NCI-H2227 treated with DMSO at 0.1 percent for 48 hours (cell line): Measurements from ENCODE around the gene ABI3BP.

Source experiments
- DNase-seq: peaks from one replicate; lab custom pipeline; 2025; lab: John Stamatoyannopoulos, UW

The ABI3BP gene

DNA sequence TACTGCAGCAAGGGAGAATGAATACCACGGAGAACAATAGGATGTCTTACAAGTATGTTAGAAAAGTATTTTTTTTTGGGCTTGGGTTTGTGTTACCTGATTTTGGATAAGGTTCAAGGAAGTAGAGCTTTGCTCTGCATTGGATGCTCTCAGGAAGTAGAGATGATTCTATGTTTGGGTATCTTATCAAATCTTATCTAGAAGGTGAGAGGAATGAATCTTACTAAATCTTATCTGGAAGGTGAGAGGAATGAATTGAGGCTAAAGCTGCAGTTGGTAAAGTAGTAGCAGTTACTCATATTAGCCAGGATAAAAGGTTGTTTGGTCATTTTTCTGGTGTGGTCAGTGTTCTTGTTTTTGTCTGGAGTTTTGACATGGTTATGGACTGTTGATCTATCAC, 266.5 kb downstream of the ABI3BP start:
- no peak for DNase-seq

DNA sequence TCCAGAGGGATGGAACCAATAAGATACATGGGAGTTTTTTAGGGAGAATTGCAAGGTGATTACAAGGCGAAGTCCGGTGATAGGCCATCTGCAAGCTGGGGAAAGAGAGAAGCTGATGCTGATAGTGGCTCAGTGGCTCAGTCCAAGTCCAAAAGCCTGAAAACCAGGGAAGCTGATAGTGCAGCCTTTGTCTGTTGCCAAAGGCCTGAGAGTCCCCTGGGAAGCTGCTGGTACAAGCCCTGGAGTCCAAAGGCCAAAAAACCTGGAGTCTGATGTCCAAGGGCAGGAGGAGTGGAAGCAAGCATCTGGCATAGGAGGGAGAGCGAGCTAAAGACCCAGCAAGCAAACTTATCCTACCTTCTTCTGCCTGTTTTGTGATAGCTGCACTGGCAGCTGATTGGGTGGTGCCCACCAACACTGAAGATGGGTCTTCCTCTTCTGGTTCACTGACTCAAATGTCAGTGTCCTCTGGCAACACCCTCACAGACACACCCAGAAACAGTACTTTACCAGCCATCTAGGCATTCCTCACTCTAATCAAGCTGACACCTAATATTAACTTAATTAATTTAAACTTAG, 267.2 kb downstream of the ABI3BP start:
- DNase-seq: no peak

- peak; percentile 12 for DNase-seq
These were observed 272.8 kb downstream of the ABI3BP start for GRCh38 chr3:100720426-100720825.

DNA sequence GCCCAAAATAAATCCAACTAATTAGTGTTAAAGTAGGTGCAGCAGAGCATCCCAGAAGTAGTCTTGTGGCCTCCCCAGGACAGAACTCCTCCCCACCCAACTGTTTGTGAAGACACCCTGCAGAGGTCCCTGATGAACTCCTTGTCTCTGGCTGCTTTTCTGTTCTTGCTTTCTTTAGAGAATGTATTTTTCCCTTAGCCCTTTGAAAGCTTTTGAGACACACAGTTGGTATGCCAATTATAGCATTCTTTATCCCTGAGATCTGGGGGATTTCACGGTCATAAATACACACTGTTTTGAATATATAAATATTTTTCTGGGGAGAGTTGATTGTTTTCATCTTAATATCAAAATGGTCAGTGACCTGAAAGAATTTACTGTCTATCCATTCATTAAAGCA, 274.1 kb downstream of the ABI3BP start:
- DNase-seq: no peak

DNA sequence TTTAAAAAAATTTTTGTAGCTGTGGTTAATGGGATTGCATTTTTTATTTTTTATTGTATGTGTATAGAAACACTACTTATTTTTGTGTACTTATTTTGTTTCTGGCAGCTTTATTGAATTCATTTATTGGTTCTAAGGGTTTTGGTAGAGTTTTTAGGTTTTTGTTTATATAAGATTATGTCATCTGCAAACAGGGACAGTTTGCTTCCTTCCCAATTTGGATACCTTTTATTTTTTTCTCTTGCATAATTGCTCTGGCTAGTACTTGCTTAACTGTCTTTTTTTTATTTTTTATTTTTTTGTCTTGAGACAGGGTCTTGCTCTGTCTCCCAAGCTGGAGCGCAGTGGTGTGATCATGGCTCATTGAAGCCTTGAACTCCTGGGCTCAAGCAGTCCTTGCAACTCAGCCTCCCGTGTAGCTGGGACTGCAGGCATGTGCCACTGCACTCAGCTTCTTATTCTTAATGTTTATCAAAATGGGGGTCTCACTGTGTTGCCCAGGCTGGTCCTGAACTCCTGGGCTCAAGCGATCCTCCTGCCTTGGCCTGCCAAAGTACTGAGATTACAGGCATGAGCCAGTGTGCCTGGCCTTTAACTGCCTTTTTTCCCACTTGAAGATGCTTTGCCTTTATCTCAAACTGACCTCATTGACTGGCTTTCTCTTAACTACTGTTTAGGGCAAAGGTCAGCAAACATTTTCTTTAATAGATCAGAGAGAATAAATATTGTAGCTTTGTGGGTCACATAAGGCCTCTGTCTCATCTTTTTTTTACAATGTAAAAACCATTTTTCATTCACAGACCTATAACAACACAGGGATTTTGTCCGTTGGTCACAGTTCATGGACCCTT, 275.4 kb downstream of the ABI3BP start:
- no peak for DNase-seq

- no peak for DNase-seq
These were observed 276.2 kb downstream of the ABI3BP start for GRCh38 chr3:100717063-100717462.

DNA sequence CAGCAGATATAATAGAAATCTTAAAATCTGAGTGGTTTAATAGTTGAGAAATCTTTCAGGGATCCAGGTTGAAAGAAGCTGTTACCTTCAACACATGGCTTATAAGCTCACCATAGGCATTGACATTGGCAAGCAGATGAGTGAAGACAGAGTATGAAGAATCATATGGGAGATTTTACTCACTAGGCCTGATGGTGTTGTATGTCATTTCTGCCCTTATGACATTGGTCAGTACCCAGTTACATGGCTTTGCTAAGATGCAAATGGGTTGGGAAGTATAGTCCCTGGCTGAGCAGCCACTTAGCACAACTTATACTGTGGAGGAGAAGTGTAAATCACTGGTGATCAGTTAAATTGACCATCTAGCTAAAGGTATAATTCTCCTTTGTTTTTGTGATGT, 278.0 kb downstream of the ABI3BP start:
- DNase-seq: no peak

DNA sequence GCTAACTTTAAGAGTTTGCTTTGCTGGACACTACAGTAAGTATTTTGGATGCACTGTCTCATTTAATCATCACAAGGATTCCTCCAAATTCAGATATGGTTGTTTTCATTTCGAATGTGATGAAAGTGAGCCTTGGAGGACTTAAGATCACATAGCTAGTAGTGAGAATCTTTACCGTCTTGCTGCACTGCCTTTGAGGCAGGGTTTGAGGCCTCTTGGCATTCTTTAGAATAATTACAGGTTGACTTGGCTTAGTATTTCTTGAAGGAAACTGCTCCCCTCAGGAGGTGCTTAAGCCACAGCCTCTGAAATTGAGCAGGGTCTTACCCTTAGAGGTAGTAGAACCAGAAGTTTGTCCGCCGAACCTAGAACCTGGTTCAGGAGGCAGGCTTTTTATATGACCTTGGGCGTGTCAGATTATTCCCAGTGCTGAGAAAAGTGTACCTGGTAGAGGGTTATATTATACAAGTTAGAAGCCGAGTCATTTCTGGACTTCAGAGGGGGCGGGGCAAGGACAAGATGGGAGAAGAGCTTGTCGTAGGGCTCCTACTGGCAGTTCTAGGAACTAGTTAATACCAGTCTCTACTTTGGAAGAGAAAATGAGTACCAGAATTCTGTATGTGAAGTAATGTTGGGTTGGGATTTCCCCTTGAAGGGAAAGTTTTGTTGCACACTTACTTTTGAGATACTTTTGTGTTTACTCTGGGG, 282.8 kb downstream of the ABI3BP start:
- DNase-seq: peak; percentile 11

GRCh38 chr3:100709842-100710260, 283.4 kb downstream of the ABI3BP start:
- DNase-seq: peak; percentile 16

GRCh38 chr3:100708989-100709841, 284.0 kb downstream of the ABI3BP start, which contains the start of gene TFG:
Gene TFG (plus strand): TSS chr3:100709494. CDS start chr3:100713686, 4,192 bp downstream.
- peak; percentile 93 for DNase-seq

DNA sequence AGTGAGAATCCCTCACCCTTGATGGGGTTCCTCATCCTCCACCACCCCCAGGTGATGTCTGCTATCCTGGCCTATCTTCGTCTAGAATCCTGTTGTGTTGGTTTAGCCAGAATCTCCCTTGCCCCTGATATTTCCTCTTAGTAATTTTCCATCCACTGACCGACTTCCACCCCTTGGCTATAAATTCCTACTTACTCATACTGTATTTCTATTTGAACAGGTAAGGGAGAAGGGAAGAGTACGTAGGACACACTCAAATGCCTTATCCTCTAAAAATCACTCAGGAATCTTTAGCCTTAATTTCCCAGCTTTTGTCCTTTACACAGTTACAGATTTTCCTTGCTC, 284.6 kb downstream of the ABI3BP start:
- DNase-seq: no peak

GRCh38 chr3:100706365-100706764, 286.9 kb downstream of the ABI3BP start:
- DNase-seq: no peak

- no peak for DNase-seq
These were observed 289.4 kb downstream of the ABI3BP start for GRCh38 chr3:100703865-100704264.

- no peak for DNase-seq
These were observed 290.3 kb downstream of the ABI3BP start for GRCh38 chr3:100702980-100703345.

DNA sequence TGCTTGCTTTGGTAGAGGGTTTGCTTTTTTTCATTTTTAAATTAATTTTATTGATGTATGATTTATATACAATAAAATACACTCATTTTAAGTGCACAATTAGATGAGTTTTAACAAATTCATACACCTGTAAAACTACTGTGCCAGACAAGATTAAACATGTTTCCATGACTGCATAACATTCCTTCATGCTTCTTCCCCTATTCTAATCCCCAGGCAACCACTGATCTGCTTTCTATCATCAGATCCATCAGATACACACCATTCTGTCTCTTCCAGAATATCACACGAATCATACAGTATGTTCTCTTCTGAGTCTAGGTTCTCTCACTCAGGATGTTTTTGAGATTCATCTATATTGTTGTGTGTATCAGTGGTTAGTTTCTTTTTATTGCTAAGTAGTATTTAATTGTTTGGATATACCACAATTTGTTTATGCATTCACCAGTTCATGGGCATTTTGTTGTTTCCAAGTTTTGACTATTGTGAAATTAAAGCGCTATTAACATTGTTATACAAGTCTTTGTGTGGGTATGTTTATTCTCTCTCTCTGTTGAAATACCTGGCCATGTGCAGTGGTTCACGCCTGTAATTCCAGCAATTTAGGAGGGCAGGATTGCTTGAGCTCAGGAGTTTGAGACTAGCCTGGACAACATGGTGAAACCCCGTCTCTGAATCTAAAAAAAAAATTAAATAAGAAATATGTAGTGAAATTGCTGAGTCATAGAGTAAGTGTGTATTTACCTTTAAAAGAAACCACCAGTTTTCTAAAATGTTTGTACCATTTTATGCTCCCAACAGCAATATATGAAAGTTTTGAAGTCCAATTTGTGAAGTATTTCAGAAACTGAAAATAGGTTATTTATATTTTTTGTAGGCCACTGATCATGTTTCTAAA, 290.9 kb downstream of the ABI3BP start:
- no peak for DNase-seq

DNA sequence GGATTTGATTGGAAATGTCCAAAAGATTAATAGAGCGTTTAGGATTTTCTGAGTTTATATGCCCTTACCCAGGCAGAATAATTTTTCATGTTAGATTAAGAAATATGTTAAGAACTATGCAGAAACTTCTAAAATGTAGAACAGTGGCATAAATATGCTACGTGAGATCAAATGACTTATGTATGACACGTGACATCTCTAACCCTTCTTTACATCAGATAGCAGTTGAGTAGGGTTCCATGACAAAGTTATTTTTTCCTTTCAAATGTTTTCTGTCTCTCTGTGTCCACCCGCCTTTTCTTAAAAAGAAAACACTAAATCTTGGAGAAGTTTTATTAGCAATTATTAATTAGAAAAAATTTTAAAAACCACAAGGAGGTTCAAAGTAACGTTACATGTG, 292.5 kb downstream of the ABI3BP start:
- no peak for DNase-seq
